Neutrophil (primary cell): Measurements from ENCODE around the gene SARDH.

ENCODE experiments used
- H3K27ac ChIP-seq: fragments of 200-600 bp; sonication (generic); 2 replicates; pipeline ENCODE4 v1.5.1; 2016; ENCODE audit warnings: mild to moderate bottlenecking, moderate library complexity
- H3K27me3 ChIP-seq: fragments of 200-600 bp; sonication (generic); 2 replicates; pipeline ENCODE4 v1.6.0; 2016; ENCODE audit warnings: mild to moderate bottlenecking
- H3K36me3 ChIP-seq: fragments of 200-600 bp; sonication (generic); 2 replicates; pipeline ENCODE4 v1.5.1; 2017
- H3K4me1 ChIP-seq, 2 experiments: fragments of 200-600 bp in 1 of 2; sonication (generic) in 1 of 2; 1 replicate in 1 of 2; 2 replicates in 1 of 2; pipeline versions ENCODE4 v1.5.1 to v1.6.1; 2013 to 2016; ENCODE audit warnings: low read depth in 1 of 2, low read length in 1 of 2, mild to moderate bottlenecking in 1 of 2, moderate library complexity in 1 of 2; ENCODE audit not compliant: control insufficient read depth in 1 of 2, insufficient read depth in 1 of 2
- H3K4me3 ChIP-seq, 2 experiments: fragments of 200-600 bp in 1 of 2; sonication (generic) in 1 of 2; 1 replicate in 1 of 2; 2 replicates in 1 of 2; pipeline ENCODE4 v1.5.1; 2013 to 2016; ENCODE audit warnings: low read depth in 1 of 2, low read length in 1 of 2, mild to moderate bottlenecking in 1 of 2, moderate library complexity in 1 of 2
- H3K9me3 ChIP-seq: fragments of 200-600 bp; sonication (generic); 2 replicates; pipeline ENCODE4 v1.5.1; 2016
- TF ChIP-seq, protein P1 (sequence below): fragments of 200-600 bp; sonication (generic); IDR thresholded peaks from 2 replicates; pipeline ENCODE4 v1.5.1; 2016; ENCODE audit warnings: antibody characterized with exemption

Gene SARDH

DNA sequence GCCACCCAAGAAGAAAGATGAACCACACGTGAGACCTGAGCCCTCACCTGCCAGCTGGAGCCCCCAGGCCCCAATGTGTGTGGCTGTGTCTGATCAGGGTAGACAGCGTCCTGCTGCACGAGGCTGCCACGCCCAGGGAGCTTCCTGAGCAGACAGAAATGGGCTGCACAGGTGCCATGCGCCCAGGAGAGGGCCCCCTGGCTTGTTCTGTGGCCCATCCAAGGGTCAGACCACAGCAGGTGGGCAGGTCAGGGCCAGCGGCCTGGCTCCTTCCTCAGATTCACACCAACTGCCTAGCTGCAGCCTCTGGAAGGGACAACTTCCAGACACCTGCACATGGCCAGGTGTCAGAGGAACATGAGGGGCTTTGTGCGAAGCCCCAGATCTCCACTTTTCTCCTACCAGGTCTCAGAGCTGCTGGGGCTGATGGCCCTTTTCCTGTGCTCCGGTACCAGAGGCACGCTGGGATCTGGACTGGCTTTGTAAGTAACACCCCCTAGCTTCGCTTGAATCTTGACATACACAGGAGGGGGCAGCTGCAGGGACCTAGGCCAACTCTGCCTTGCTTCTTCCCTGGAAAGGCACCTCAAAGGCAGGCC is 10.8 kb downstream of the SARDH start:
- TF ChIP-seq, protein P1, sequence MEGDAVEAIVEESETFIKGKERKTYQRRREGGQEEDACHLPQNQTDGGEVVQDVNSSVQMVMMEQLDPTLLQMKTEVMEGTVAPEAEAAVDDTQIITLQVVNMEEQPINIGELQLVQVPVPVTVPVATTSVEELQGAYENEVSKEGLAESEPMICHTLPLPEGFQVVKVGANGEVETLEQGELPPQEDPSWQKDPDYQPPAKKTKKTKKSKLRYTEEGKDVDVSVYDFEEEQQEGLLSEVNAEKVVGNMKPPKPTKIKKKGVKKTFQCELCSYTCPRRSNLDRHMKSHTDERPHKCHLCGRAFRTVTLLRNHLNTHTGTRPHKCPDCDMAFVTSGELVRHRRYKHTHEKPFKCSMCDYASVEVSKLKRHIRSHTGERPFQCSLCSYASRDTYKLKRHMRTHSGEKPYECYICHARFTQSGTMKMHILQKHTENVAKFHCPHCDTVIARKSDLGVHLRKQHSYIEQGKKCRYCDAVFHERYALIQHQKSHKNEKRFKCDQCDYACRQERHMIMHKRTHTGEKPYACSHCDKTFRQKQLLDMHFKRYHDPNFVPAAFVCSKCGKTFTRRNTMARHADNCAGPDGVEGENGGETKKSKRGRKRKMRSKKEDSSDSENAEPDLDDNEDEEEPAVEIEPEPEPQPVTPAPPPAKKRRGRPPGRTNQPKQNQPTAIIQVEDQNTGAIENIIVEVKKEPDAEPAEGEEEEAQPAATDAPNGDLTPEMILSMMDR: no peak
- no peaks in the 10 kb centered on the region for H3K36me3 ChIP-seq
- H3K27me3 ChIP-seq: no peaks in the 10 kb centered on the region
- H3K4me1 ChIP-seq: no peaks in the 10 kb centered on the region
- no peak overlapping the region for H3K27ac ChIP-seq
- no peaks in the 10 kb centered on the region for H3K9me3 ChIP-seq
- H3K4me3 ChIP-seq: no peak overlapping the region

DNA sequence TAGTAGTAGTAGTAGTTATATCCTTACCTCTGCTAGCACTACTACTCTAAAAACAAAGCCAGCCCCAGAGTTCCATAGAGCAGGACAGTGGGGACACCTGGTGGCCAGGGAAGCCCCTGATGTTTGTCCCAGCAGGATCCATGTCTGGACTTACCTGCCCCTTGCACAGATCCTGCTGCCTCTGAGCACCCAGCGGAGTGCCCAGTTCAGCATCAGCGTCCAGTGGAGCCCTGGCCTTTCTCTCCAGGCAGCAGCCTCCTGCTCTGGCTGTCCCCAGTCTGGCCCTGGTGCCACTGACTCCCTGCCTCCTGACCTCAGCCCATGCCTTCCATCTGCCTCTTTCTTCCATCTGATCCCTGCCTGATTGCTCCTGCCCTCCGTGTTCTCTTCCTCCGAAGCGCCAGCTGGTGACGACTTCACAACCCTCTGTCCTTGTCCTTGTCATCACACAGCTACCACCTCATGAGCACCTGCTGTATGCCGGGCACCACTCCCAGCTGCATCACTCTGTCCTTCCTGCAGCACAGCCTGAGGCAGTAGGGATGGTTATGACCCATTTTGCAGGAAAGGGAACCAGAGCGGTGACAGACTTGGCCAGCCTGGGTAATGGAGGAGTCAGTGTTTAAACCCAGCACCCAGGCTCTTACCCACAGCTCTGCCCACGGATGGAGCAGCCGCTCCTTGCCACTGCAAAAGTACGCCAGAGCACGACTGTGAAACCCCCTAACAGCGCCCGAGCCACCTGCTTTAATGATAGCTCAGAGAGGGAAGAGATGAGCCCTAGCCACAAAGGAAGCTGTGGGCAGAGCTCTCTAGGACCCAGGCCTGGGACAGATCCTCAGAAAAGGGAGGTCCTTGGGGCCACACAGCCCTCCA is 11.5 kb downstream of the SARDH start:
- no peaks in the 10 kb centered on the region for H3K36me3 ChIP-seq
- H3K9me3 ChIP-seq: no peaks in the 10 kb centered on the region
- H3K27ac ChIP-seq: no peak overlapping the region
- no peaks in the 10 kb centered on the region for H3K4me1 ChIP-seq
- no peaks in the 10 kb centered on the region for H3K27me3 ChIP-seq
- H3K4me3 ChIP-seq: no peak overlapping the region
- TF ChIP-seq, protein P1: no peak

DNA sequence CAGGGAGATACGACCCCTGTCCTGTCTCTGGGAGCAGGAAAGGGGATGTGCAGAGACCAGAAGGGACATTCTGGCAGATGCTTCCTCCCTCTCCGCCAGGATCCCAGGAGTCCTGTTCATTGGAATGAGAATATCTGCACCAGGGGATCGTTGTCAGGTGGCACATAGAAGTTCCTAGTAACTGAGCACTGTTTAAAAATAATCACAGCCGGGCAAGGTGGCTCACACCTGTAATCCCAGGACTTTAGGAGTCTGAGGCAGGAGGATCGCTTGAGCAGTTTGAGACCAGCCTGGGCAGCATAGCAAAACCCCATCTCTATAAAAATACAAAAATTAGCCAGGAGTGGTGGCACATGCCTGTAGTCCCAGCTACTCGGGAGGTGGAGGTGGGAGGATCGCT is 12.3 kb downstream of the SARDH start:
- no peak overlapping the region for H3K4me3 ChIP-seq
- TF ChIP-seq, protein P1: no peak
- H3K4me1 ChIP-seq: no peaks in the 10 kb centered on the region
- H3K27me3 ChIP-seq: no peaks in the 10 kb centered on the region
- no peaks in the 10 kb centered on the region for H3K36me3 ChIP-seq
- no peaks in the 10 kb centered on the region for H3K9me3 ChIP-seq
- H3K27ac ChIP-seq: no peak overlapping the region

DNA sequence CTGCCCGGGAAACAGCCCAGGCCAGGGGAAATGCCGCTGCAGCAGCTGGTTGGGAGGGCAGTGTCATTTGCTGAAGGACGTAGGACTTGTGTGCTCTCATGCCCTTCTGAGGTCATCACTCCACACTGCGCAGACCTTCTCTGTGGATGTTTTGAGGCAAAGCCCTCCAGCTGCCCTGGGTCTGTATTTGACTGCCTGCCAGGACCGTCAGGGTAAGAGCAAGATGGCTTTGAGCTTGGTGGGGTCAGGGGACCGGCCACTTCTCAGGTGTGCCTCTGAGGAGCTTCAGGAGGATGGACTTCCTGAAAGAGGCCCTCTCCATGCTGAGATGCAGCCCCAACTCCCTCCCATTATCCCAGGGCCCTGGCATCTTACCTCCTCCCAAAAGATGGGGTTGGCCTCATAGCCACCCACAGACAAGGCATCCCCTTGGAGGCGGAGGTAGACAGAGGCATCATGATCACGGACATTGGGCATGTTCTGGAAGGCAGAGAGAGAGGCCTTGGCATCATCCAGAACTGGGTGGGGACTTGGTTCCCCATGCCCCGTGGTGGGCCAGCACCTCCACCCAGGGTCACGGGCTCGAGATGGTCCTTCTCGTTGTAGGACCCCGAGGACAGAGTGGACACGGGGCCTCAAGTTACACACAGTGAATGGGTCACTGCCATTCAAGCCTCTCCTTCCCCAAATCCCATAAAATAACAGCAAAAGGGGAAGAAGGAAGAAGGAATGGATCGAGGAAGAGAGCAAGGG is 19.4 kb downstream of the SARDH start:
- TF ChIP-seq, protein P1: no peak
- H3K9me3 ChIP-seq: no peaks in the 10 kb centered on the region
- H3K27me3 ChIP-seq: no peaks in the 10 kb centered on the region
- no peaks in the 10 kb centered on the region for H3K36me3 ChIP-seq
- no peaks in the 10 kb centered on the region for H3K4me1 ChIP-seq
- H3K4me3 ChIP-seq: no peak overlapping the region
- H3K27ac ChIP-seq: no peak overlapping the region

DNA sequence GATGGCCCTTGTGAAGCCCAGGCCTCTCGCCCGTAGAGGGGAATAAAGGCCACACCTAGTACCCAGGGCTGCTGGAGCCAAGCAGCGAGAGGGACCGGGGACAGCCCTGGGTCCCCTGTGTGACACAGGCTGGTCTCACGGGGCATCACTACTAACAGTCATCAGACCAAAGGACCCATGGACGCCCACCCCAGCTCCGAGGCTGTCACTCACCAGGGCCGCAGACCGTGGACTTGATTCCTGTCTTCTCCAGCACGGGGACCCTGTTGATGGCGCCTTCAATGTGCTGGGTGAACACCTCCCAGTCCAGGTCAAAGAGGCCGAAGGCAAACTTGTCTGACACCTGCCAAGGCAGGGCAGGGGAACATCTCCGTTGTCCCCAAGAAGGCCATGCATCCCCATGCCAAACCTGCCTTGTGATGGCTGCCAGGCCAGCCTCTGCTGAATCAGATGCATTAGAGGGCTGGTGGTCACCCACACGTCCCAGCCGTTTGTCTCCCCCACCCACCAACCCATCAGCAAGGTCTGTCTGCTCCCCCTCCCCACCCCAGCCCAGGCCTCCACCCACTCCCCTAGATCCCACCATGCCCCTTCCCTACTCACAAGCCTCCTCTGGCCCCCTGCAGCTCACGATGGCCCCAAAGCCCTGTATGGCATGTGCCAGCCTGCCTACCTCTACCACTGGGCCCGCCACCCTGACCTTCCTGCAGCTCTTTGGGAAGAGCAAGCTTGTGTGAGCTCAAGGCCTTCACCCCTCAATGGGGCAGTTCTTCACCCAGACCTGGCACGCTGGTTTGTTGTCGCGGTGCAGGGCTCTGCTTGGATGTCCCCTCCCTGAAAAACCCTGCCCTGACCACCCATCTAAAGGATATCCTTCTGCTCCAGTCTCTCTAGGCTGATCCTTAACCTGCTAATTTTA is 20.8 kb downstream of the SARDH start:
- no peaks in the 10 kb centered on the region for H3K27me3 ChIP-seq
- TF ChIP-seq, protein P1: no peak

More for the DNA sequence above, 20.8 kb downstream of the SARDH start:
- H3K27ac ChIP-seq: no peak overlapping the region
- no peak overlapping the region for H3K4me3 ChIP-seq
- H3K4me1 ChIP-seq: no peaks in the 10 kb centered on the region
- no peaks in the 10 kb centered on the region for H3K9me3 ChIP-seq
- H3K36me3 ChIP-seq: no peaks in the 10 kb centered on the region
